Measurements from ENCODE around the gene XXYLT1.

Gene XXYLT1

GRCh38 chr3:195106418-195106906 lies 164.5 kb downstream of the XXYLT1 start:
- DNase-seq = no peak

GRCh38 chr3:195105841-195106417 lies 165.0 kb downstream of the XXYLT1 start:
- DNase-seq = no peak

- DNase-seq = no peak
These were observed 165.6 kb downstream of the XXYLT1 start for GRCh38 chr3:195105389-195105788.

- DNase-seq = no peak
These were observed 166.6 kb downstream of the XXYLT1 start for GRCh38 chr3:195104340-195104739.

GRCh38 chr3:195103623-195104022 lies 167.3 kb downstream of the XXYLT1 start:
- no peak for DNase-seq

- peak; percentile 2 for DNase-seq
These were observed 168.1 kb downstream of the XXYLT1 start for GRCh38 chr3:195102609-195103467.

GRCh38 chr3:195101927-195102608 lies 168.9 kb downstream of the XXYLT1 start:
- no peak for DNase-seq

GRCh38 chr3:195101001-195101583 lies 169.9 kb downstream of the XXYLT1 start:
- DNase-seq = no peak

- no peak for DNase-seq
These were observed 170.8 kb downstream of the XXYLT1 start for GRCh38 chr3:195099951-195100785.

GRCh38 chr3:195098741-195099525 lies 172.0 kb downstream of the XXYLT1 start:
- DNase-seq = no peak

GRCh38 chr3:195097331-195098255 lies 173.4 kb downstream of the XXYLT1 start:
- no peak for DNase-seq

- no peak for DNase-seq
These were observed 174.3 kb downstream of the XXYLT1 start for GRCh38 chr3:195096484-195097330.

- no peak for DNase-seq
These were observed 174.9 kb downstream of the XXYLT1 start for GRCh38 chr3:195096053-195096452.

- DNase-seq = no peak
These were observed 175.3 kb downstream of the XXYLT1 start for GRCh38 chr3:195095704-195096036.

GRCh38 chr3:195095035-195095703 lies 175.8 kb downstream of the XXYLT1 start:
- DNase-seq = no peak

- DNase-seq = no peak
These were observed 176.6 kb downstream of the XXYLT1 start for GRCh38 chr3:195094191-195094921.

- no peak for DNase-seq
These were observed 177.2 kb downstream of the XXYLT1 start for GRCh38 chr3:195093731-195094130.
